ENCODE measurements around the gene GRAP2. TPM values are rescaled to one million over a fixed set of nuclear protein-coding genes. Genes with fewer than 3 reads are reported as not detected.
"Not testable (repeated sequence)": the region's sequence is repeated elsewhere in the genome, so short reads cannot be mapped to it uniquely, and the experiment has no call there.

The GRAP2 gene
- polyA plus RNA-seq (2014; cell fraction: cytosol; rRNA removed): not detected in 2 replicates
- polyA plus RNA-seq (2014; cell fraction: nucleus; rRNA removed): not detected in 2 replicates

GRCh38 chr22:39900306-39901227 lies at the start of gene GRAP2:
Gene GRAP2 (plus strand): TSS chr22:39901084. CDS start chr22:39947107, 46,023 bp downstream.
- no peak for DNase-seq (ENCODE audit: low spot score)

GRCh38 chr22:39851606-39852315 lies 49.1 kb upstream of the GRAP2 start:
- no peak for DNase-seq (ENCODE audit: low spot score)

DNA sequence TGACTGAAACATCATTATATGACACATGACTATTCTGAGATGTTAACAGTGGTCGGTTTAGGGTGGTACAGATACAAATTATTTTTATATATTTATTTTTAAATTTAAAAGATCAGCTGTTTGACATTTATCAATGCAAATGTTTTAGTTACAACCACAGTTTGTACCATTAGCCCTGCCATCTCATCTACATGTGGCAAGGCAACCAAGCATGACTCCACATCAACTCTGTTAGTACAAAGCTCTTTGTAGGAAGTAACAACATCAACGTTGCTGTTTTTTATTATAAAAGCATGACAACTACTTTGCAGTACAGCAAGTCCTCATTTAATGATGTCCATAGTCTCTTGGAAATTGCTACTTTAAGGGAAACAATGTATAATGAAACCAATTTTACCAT lies 48.1 kb upstream of the GRAP2 start:
- DNase-seq (ENCODE audit: low spot score): no peak

- no peak for DNase-seq (ENCODE audit: low spot score)
Observed at GRCh38 chr22:39856588-39856987, 44.3 kb upstream of the GRAP2 start.

- DNase-seq (ENCODE audit: low spot score): no peak
Observed at GRCh38 chr22:39859903-39860588, 40.8 kb upstream of the GRAP2 start.

DNA sequence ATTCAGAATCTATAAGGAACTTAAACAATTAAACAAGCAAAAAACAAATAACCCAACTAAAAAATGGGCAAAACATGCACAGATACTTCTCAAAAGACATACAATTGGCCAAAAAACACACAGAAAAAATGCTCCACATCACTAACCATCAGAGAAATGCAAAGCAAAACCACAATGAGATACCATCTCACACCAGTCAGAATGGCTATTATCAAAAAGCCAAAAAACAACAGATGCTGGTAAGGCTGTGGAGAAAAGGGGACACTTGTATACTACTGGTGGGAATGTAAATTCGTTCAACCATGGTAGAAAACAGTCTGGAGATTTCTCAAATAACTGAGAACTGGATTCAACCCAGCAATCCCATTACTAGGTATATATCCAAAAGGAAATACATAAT lies 32.1 kb upstream of the GRAP2 start:
- DNase-seq (ENCODE audit: low spot score): no peak

- not testable (repeated sequence) for DNase-seq (ENCODE audit: low spot score)
Observed at GRCh38 chr22:39869797-39870196, 31.1 kb upstream of the GRAP2 start.

DNA sequence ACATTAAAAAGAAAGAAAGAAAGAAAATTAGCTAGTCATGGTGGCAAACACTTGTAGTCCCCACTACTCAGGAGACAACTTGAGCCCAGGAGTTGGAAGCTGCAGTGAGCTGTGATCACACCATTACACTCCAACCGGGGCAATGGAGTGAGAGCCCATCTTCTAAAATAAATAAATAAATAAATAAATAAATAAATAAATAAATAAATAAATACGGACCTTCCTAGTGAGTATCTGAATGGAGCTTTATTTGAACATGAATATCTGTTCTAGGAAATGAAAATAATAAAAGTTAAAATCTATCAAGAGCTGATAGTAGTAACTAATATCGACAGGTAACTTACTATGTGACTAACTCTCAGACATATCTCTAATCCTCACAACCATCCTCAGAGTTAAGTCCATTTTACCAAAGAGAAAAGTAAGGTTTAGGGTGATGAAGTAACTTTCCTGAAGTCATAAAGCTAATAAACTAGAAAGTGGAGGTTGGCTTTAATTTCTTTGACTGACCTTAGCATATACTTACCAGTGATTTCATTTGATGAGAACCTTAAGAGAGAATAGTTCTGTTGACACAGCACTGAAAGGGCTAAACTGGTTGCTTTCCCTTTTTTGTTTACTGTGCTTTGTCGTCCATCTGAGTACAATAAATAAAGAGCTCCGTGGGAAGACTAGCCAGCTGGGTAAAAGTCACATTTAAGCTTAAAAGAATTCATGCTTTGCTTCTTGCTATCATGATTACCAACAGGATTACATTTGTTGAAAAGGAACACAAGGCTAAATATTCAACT lies 29.7 kb upstream of the GRAP2 start:
- no peak for DNase-seq (ENCODE audit: low spot score)

- DNase-seq (ENCODE audit: low spot score): no peak
Observed at GRCh38 chr22:39872548-39872947, 28.3 kb upstream of the GRAP2 start.

DNA sequence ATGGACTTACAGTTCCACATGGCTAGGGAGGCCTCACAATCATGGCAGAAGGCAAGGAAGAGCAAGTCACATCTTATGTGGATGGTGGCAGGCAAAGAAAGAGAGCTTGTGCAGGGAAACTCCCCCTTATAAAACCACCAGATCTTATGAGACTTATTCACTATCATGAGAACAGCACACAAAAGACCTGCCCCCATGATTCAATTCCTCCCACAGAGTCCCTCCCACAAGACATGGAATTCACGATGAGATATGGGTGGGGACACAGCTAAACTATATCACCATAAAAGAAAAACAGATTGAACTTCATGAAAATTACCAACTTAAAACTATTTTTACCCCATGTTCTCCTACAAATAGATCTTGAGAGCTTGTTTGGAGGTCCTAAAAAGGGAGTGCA lies 26.9 kb upstream of the GRAP2 start:
- no peak for DNase-seq (ENCODE audit: low spot score)

DNA sequence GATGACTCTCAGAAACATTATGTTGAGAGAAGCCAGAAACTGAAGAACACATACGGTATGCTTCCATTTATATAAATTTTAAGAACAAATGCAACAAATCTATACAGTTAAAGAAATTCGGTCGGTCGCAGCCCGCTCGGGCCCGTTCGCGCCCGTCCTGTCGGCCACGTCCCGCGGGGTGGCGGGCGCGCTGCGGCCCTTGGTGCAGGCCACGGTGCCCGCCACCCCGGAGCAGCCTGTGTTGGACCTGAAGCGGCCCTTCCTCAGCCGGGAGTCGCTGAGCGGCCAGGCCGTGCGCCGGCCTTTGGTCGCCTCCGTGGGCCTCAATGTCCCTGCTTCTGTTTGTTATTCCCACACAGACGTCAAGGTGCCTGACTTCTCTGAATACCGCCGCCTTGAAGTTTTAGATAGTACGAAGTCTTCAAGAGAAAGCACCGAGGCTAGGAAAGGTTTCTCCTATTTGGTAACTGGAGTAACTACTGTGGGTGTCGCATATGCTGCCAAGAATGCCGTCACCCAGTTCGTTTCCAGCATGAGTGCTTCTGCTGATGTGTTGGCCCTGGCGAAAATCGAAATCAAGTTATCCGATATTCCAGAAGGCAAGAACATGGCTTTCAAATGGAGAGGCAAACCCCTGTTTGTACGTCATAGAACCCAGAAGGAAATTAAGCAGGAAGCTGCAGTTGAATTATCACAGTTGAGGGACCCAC lies 25.6 kb upstream of the GRAP2 start:
- DNase-seq (ENCODE audit: low spot score): not testable (repeated sequence)

- DNase-seq (ENCODE audit: low spot score): no peak
Observed at GRCh38 chr22:39877079-39877845, 23.6 kb upstream of the GRAP2 start.

DNA sequence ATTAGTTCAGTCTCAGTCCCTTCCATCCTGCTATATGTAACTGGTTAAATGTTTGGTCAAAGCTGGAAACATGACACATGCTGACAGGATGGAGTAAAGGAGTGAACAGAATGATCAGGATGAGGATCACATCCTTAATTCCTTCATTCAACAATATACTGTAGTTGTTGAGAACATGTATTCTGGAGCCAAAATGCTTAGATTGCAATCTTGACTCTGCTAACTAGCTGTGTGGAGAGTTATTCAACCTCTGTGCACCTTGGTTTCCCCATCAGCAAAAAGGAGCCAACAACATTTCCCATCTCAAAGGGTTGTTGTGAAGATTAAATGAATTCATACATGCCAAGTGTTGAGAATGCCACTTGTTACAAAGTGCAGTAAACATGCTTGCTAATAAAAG lies 20.2 kb upstream of the GRAP2 start:
- no peak for DNase-seq (ENCODE audit: low spot score)

DNA sequence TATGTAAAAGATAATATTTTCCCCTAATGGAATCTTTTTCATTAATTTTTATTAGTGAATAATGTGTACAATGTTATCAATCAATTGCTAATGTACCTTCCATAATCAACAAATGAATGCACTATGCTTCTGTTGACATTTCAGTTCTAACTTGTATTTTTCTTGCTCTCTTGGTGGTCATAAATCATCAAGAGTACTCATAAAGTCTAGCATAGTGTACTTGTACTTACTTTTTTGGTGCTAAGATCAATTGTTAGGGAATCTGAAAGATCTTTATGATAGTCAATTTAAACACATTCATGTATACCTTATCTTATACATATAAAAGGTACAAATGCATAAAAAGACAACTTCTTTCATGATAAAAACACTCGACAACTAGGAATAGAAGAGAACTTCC lies 17.8 kb upstream of the GRAP2 start:
- no peak for DNase-seq (ENCODE audit: low spot score)

DNA sequence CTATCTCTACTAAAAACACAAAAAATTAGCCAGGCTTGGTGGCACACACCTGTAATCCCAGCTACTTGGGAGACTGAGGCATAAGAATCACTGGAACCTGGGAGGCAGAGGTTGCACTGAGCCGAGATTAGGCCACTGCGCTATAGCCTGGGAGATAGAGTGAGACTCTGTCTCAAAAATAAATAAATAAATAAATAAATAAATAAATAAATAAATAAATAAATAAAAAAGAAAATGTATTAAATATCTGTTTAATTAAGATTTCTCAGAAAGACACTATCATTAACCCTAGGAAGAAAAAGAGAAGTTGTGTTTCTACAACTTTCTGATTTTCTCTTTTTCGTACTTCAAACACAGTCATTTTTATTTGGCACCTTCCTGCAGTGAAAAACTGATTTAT lies 11.0 kb upstream of the GRAP2 start:
- not testable (repeated sequence) for DNase-seq (ENCODE audit: low spot score)

DNA sequence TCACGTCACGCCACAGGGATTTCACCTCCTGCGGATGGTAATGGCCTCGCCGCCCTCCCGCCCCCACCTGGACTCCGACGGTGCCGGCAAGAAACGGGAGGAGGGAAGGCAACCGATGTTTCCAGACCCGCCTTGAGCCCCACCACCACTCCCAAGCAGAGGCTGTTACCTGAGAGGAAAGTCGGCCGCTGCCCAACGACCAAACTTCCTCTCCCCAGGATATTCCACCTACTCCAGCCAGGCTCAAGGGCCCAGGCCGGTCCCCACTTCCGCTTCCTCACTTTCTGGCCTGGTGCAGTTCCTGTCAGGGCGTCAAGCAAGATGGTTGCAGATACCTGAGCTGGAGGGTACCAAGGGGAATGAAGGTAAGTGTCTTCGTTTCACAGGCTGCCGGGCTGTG lies 7.4 kb upstream of the GRAP2 start, which contains the start of gene ENTHD1:
TSS of gene ENTHD1 (minus strand) at position 235 of the 400 bp plus-strand sequence. CDS start 6,012 bp downstream, outside the sequence.
- no peak for DNase-seq (ENCODE audit: low spot score)

- DNase-seq (ENCODE audit: low spot score): no peak
Observed at GRCh38 chr22:39894554-39895092, 6.3 kb upstream of the GRAP2 start.

GRCh38 chr22:39895682-39896081 lies 5.2 kb upstream of the GRAP2 start:
- DNase-seq (ENCODE audit: low spot score): no peak

- DNase-seq (ENCODE audit: low spot score): no peak
Observed at GRCh38 chr22:39896313-39896996, 4.4 kb upstream of the GRAP2 start.
